GM15510 (cell line): ENCODE measurements around the gene PIP5K1B.

Source experiments
- POLR2A ChIP-seq: IDR thresholded peaks from 3 replicates; pipeline ENCODE4 v1.6.1; 2011; ENCODE audit warnings: borderline replicate concordance; ENCODE audit not compliant: insufficient read length; ENCODE audit errors: extremely low read depth

Gene PIP5K1B

DNA sequence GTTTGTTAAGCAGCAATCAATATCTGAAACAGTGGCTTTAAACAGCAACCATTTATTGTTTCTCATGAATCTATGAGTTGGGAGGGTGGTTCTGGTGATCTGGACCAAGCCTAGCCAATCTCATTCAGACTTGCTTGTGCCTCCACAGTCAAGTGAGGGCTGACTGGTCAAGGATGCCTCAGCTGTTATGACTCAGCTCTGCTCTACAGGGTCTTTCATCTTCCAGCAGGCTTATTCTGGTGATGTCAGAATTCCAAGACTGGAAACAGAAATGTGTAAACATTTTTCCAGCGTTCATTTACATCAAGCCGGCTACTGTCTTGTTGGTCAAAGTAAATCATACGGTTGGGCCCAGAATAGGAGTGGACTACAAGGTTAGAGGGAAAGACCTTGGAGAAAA is 2.5 kb upstream of the PIP5K1B start:
- no peak for TF ChIP-seq POLR2A

DNA sequence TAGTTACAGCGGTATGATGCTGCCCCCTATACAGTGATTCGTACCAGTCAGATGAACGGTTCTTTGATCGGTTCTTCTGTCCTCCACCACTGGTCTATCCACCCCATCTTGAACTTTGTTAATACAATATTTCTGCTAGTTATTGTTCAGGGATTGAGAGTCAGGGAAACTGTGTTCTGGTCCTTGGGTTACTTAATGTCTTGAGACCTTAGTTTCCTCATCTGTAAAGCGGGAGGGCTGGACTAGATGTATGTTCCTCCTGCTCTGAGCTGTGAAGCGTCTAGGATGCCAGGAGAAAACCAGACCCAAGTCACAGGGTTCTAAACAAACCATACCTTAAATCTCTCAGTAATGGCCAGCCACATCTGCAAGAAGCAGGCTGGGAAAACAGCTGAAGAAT is 1.4 kb upstream of the PIP5K1B start:
- TF ChIP-seq POLR2A: no peak

DNA sequence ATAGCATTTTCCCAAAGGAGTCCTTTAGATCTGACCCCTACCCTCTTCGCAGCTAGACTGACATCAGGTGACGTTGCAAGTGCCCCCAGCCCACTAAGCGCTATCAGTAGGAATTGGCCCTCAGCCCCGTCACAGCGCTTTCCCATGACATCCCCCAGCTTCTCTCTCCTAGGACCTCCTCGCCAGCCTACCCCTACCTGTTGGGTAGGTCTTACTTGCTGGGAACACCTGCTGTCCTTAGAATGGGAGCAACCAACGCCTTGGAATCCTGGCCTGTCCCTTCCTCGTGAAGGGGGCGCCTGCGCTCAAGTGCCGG is 584 bp upstream of the PIP5K1B start:
- TF ChIP-seq POLR2A: no peak

DNA sequence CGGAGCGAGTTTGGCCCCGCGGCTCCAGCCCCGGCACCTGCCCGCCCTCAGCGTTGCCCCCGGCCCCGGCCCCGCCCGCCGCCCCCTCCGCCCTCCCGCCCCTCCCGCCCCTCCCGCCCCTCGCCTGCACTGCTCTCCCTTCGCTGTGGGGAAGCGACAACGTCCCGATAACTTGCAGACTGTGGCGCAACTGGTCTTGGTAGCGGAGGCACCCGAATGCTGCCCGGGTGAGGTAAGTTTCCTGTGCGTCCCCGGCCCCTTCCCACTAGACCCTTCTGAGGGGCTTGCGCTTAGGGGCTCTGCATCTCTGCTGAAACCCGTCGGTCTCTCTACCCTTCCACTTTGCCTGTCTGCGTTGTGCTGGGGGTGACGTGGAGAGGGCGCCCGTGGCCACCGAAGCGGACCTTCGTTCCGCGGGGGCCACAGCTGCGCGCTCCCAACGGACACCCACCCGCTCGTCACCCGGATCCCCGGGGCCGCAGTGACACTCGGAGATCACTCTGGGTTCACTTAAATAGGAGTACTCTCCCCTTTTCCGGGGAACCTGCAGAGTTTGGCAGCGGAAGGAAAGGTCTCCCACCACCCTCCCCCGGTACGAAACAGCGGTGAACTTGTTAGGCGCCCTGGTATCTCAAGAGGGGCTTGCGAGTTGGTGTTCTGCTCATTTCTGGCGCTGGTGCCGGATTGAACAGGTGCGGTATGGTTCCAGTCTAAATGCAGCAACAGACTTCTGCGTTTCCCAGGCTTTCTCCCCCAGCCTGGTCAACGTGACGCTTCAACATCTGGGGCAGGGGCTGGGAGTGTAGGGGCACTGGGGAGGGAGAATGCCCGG is 707 bp downstream of the PIP5K1B start:
- TF ChIP-seq POLR2A: no peak

DNA sequence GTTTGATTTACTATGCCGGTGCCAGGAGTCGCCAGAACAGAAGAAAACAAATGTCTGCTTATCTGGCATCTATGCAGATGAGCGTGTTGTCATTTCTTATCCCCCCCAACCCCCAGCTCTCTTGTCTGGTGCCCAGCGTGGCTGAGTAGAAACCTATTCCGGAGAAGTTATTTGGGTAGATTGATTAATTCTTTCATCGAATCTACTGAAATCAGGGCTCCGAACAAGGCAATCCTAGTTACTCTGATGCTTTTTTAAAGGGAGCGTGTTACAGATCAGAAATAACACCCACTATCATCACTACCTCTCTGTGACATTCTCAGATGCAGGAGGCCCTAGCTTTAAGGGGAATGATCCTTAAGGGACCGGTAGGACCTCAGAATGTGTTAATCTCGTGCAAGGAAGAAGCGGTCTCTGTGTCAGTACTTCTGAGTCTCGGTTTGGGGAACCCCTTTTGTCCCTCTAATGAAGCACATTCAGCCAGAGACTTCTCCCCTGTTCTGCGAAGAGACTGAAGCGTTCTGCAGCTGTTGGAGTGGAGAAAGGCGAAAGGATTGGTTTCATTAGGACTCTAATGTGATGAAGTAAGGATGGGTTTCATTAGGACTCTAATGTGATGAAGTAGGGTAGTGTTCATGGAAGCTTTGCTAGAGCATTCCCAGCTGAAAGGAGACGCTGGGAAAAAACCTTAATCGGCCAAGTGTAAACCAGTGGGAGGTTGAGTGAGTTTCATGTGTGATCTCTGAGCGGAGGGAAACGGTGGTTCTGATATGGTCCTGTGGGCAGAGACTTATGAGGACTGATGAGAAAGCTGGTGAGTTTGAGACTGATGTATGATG is 1.5 kb downstream of the PIP5K1B start:
- TF ChIP-seq POLR2A: no peak

DNA sequence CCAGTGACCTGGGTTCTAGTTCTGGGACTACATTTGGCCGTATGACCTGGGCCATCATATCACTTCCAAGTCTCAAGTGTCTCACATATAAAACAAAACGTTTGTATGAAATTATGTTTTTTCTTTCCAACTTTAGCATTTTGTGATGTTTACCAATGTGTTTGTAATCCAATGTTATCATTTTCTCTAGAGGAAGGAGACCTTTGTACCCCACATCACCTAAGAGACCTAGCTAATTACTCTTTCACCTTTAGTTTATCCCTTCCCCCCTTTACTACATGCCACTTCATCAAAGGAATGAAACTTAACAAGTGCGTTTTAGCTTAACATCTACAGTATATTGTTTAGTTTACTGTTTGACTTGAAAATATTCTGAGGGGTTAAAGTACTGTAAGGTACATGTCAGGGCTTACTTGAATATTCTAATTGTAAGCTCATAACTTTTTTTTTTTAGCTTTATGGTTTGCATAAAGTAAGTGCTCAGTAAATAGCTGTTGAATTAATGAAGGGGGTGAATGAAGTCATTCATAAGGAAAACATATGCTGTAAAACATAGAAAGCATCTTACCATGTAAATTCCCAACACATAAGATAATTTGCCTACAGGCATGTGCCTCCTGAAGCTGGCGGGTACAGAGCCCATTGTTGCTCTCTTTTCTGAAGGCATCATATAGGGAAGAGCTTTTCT is 2.9 kb downstream of the PIP5K1B start:
- TF ChIP-seq POLR2A: no peak

DNA sequence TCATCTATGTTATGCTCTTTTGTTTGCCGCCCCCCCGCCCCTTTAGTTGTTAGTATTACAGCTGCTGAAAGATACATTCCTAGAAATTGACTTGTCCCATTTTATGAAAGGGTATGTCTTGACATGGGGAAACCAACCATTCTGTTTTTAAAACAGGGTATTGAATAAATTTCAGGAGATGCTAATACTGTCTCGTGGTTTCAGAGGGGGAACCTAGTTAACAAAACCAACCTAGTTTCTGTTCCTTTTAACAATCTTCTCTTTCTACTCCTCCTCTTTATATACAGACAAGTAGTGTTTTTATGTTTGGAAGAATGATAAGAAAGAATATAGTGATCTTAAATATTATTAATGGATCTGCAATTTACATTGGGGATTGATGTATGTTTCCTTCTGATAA is 3.5 kb downstream of the PIP5K1B start:
- TF ChIP-seq POLR2A: no peak

DNA sequence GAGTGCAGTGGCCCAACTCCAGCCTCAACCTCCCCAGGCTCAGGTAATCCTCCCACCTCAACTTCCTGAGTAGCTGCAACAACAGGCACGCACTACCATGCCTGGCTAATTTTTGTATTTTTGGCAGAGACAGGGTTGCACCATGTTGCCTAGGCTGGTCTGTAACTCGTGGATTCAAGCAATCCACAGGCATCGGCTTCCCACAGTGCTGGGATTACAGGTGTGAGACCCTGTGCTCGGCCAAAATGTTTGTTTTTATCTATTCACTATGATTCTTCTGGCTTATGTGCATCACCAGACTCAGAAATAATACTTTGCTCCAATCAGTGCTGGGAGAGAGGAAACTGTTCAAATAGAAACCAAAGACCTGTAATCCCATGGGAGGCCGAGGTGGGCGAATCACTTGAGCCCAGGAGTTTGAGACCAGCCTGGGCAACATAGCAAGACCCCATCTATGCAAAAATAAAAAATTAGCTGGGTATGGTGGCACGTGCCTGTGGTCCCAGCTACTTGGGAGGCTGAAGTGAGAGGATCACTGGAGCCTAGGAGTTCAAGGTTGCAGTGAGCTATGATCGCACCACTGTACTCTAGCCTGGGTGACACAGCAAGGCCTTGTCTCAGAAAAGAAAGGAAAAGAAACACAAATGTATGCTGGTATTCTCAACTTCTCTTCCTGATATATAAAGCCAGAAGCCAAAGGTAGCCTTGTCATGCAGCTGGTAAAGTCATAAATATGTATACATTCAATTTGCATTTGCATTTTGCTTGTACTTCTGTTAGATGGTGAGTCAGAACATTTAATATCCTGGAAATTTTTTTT is 4.5 kb downstream of the PIP5K1B start:
- TF ChIP-seq POLR2A: no peak

DNA sequence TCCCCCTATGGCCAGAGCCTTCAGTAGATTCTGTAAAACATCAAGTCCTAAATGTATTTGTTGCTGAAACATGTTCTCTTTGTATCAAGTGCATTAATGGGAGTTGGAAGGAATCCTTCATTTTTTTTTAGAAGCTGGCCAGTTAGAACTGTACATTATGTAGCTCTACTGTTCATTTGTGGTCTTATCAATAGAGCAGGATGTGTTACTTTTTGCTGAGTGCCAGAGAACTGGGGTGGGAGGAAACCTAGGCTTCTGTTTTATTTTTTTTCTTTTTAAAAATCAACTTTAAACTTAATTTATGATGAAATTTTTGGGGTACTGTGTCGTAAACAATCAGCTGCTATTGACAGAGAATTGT is 5.1 kb downstream of the PIP5K1B start:
- TF ChIP-seq POLR2A: no peak

DNA sequence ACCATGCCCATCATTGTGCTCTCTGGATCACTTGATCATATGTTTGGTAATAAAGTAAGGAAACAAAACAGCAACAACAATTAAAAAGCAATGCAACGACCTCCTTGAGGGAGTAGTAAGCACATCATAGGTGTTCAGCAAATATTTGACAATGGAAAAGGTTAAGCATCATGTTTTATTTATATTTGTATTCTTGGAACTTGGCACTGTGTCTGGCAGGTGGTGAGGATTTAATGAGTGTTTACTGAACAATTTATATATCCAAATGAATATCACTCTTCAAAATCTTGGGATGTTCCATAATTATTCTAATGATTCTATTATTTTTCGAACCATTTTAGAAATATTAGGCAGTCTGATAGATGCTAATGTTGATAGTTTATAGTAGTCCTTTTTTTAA is 6.2 kb downstream of the PIP5K1B start:
- TF ChIP-seq POLR2A: no peak

DNA sequence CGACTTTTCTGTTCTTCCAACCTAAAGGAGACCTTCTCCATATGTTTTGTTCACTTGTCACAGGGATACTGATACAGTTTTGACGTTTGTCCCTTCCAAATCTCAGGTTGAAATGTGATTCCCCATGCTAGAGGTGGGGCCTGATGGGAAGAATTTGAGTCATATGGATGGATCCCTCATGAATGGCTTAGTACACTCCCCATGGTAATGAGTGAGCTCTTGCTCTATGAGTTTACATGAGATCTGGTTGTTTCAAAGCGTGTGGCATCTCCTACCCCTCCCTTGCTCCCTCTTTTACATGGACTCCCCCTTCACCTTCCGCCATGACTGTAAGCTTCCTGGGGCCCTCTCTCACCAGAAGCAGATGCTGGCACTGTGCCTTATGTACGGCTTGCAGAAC is 6.9 kb downstream of the PIP5K1B start:
- TF ChIP-seq POLR2A: no peak

DNA sequence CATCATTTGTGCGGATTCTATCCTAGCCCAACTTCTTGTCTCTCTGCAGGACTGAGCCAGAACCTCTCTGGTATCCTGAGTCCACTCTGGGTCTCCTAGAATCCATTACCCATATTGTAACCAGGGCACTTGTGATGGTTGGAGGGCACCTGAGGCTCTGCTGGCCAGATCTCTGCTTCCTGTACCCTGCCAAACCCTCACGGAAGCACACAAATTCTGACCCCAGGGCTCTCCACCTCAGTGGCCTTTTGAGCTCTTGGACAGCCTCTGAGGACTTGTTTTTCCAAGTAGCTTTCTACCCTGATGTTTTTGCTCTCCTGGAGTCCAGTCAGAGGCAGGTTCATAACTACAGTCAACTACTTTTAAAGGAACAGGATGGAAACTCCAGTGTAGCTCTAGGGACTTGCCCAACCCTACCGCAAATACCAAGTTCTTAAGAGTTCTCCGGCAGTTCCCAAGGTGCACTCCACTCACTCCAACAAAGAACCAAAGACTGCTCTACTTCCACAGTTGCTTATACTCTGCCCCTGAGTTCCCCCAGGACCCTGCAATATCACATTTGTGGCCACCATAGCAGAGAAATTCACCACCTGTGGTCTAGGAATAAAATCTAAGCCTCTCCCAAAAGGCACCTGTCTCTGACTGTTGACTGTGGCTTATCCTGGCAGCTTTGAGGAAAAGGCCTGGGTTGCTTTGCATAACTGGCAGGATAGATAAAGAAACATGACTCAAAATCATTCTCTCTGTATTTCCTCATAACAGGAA is 9.6 kb downstream of the PIP5K1B start:
- TF ChIP-seq POLR2A: no peak

DNA sequence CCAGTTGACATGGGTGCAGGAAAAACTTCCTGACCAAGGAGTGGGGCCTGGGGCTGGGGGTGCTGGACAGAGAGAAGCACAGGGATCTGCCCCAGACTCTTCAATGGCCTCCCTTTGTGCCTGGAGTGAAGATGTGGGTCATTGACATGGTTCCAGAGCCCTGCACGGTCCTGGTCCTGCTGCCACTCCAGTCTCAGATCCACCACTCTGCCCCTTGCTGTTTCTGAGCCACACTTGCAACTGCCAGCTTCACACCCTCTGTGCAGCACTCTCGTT is 10.1 kb downstream of the PIP5K1B start:
- TF ChIP-seq POLR2A: no peak
